Spleen (tissue), 7 donors: ENCODE results near the gene POLD2.

Experiments
- POLR2A ChIP-seq, 3 donors: fragments of 450-650 bp; IDR thresholded peaks; one replicate each; pipeline ENCODE4 v1.5.1; 2017; ENCODE audit warnings: antibody characterized with exemption in 3 of 3, mild to moderate bottlenecking in 1 of 3
- POLR2AphosphoS5 ChIP-seq, 3 donors: sonication (generic); formaldehyde crosslinking; IDR thresholded peaks; one replicate each; pipeline ENCODE4 v1.5.1; 2017; ENCODE audit warnings: antibody characterized with exemption in 3 of 3
- TF ChIP-seq, protein P1 (sequence below), 11 experiments: fragments of 200-600 bp in 7 of 11; fragments of 450-650 bp in 4 of 11; sonication (generic) in 4 of 11; IDR thresholded peaks in 8 of 11; conservative IDR thresholded peaks in 3 of 11; 1 replicate in 7 of 11; 2 replicates in 4 of 11; pipeline versions ENCODE4 v1.4.0 to v1.8.0; 2016 to 2021; ENCODE audit warnings: antibody characterized with exemption in 11 of 11, inconsistent platforms in 4 of 11, mild to moderate bottlenecking in 1 of 11
- donor health status: DM: no; HTN: no; CAD: no; lungs with moderate emphysema.
- donor health status: DM: no; HTN: no; CAD: no.
- donor health status: DM: no; HTN: no; CAD: no.

DNA sequence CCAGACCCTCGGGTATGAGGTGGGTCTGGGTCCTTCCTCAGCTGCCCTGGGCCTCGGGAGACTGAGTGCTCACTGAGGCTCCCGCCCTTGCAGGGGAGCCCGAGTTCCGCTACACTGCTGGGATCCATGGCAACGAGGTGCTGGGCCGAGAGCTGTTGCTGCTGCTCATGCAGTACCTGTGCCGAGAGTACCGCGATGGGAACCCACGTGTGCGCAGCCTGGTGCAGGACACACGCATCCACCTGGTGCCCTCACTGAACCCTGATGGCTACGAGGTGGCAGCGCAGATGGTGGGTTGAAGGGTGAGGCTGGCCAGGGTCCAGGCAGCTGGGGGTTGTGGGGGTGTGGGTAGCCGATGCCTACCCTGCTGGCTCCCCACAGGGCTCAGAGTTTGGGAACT lies 11.6 kb downstream of the POLD2 start:
- TF ChIP-seq, protein P1, sequence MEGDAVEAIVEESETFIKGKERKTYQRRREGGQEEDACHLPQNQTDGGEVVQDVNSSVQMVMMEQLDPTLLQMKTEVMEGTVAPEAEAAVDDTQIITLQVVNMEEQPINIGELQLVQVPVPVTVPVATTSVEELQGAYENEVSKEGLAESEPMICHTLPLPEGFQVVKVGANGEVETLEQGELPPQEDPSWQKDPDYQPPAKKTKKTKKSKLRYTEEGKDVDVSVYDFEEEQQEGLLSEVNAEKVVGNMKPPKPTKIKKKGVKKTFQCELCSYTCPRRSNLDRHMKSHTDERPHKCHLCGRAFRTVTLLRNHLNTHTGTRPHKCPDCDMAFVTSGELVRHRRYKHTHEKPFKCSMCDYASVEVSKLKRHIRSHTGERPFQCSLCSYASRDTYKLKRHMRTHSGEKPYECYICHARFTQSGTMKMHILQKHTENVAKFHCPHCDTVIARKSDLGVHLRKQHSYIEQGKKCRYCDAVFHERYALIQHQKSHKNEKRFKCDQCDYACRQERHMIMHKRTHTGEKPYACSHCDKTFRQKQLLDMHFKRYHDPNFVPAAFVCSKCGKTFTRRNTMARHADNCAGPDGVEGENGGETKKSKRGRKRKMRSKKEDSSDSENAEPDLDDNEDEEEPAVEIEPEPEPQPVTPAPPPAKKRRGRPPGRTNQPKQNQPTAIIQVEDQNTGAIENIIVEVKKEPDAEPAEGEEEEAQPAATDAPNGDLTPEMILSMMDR (IDR thresholded peaks at IDR 0.05 in 8 of 11, conservative IDR thresholded peaks at IDR 0.05 in 3 of 11): no peak
- TF ChIP-seq POLR2A (IDR thresholded peaks at IDR 0.05) (no peak), POLR2AphosphoS5 (IDR thresholded peaks at IDR 0.05) (peak in 1 of 3 donors; percentile 36)
